ENCODE data around the gene LARP4. TPM values are rescaled to one million over a fixed set of nuclear protein-coding genes. Genes with fewer than 3 reads are reported as not detected.

LARP4 gene
- total RNA-seq, 2 experiments from 2014 or later = 32.9 to 84.1 TPM

DNA sequence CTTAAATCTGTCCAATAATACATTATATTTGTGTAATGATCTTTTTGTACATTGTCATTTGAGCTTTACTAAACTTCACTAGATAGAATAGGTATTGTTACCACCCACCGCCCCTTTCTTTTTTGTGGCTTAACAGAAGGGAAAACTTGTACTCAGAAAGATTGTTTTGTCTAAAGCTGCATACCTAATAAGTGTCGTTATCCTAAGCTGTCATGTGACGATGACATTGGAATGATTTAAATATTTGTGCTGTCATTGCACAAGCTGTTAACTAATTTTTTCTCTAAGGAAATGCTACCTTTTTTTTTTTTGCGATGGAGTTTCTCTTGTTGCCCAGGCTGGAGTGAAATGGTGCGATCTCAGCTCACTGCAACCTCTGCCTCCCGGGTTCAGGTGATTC lies 107.7 kb downstream of the LARP4 start:
- H2AFZ ChIP-seq (ENCODE audit: low read length) = no peak overlapping the region
- H3K4me2 ChIP-seq (ENCODE audit: low read length) = no peak overlapping the region
- no TSS peak for BruUV-seq (replicated peaks)
- H4K20me1 ChIP-seq (ENCODE audit: insufficient read depth, low read length) = peaks cover 14% of the 10 kb centered on the region
- no peaks in the 10 kb centered on the region for H3K36me3 ChIP-seq (ENCODE audit: insufficient read depth, low read length)
- H3K4me1 ChIP-seq (ENCODE audit: insufficient read depth, low read length, poor library complexity, severe bottlenecking) = peaks cover 11% of the 10 kb centered on the region
- H3K9me2 ChIP-seq (ENCODE audit: insufficient read depth, low read length) = no peaks in the 10 kb centered on the region
- no peak for DNase-seq (ENCODE audit: low spot score)
- no peak overlapping the region for H3K4me3 ChIP-seq (ENCODE audit: low read depth, low read length, poor library complexity, severe bottlenecking)
- no peak overlapping the region for H3K27ac ChIP-seq (ENCODE audit: low read depth, low read length, poor library complexity, severe bottlenecking)
- ChIA-PET POLR2A (interaction anchor here (0.7 to 1.5 kb wide), 7 partner anchors 10 to 480 kb away, joined by 3 to 5 read pairs (median 3); no protein-coding TSS in a partner anchor), CTCF (ENCODE audit: unreplicated experiment) (no interaction called here)
- intact Hi-C loops (cut with micrococcal nuclease; ENCODE audit: unreplicated experiment) = no loop called here
- peaks cover 38% of the 10 kb centered on the region; the same call in 1 of the 2 replicates for H3K79me2 ChIP-seq (ENCODE audit: insufficient read depth, low read depth, low read length)
- TF ChIP-seq EZH2phosphoT487 (IDR thresholded peaks at IDR 0.05; ENCODE audit: borderline replicate concordance, low read depth, low read length) = no peak
- TF ChIP-seq, protein P1, sequence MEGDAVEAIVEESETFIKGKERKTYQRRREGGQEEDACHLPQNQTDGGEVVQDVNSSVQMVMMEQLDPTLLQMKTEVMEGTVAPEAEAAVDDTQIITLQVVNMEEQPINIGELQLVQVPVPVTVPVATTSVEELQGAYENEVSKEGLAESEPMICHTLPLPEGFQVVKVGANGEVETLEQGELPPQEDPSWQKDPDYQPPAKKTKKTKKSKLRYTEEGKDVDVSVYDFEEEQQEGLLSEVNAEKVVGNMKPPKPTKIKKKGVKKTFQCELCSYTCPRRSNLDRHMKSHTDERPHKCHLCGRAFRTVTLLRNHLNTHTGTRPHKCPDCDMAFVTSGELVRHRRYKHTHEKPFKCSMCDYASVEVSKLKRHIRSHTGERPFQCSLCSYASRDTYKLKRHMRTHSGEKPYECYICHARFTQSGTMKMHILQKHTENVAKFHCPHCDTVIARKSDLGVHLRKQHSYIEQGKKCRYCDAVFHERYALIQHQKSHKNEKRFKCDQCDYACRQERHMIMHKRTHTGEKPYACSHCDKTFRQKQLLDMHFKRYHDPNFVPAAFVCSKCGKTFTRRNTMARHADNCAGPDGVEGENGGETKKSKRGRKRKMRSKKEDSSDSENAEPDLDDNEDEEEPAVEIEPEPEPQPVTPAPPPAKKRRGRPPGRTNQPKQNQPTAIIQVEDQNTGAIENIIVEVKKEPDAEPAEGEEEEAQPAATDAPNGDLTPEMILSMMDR (conservative IDR thresholded peaks at IDR 0.05; ENCODE audit: low read length) = no peak
- H3K9me3 ChIP-seq (ENCODE audit: low read length) = no peaks in the 10 kb centered on the region

DNA sequence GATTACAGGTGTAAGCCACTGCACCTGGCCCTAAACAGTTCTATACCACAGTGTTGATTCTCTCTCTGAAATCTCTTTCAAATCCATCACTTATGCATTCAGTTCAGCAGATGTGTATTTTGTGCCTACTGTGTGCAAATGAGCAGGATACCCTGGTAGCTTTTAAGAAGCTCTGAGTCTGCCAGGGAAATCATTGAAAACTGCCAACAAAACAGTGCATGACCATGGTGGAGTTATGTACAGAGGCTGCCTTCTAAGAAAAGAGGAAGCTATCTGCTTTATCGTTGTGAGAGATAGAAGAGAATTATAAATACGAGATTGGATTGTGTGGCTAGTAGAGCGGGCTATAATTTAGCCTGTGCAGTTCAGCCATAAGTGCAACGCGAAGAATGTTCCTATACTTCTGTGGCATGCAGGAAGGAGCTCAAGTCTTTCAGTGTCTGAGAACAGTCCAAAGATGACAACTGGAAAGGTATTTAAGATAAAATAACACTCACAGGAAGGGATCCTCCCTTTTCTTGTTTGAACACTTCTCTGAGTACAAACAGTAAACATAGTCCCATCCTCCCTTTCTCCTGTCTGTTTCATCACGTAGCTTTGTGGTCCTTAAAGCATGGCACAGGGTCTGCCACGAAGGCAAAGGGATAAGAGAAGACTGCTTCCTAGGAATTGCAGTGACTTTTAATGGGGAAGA lies 108.4 kb downstream of the LARP4 start:
- no TSS peak for BruUV-seq (replicated peaks)
- H3K4me2 ChIP-seq (ENCODE audit: low read length) = no peak overlapping the region
- H3K79me2 ChIP-seq (ENCODE audit: insufficient read depth, low read depth, low read length) = peaks cover 38% of the 10 kb centered on the region; the same call in 1 of the 2 replicates
- H3K36me3 ChIP-seq (ENCODE audit: insufficient read depth, low read length) = no peaks in the 10 kb centered on the region
- POLR2A ChIA-PET = interaction anchor here (0.5 to 1.1 kb wide), 5 partner anchors 9 to 265 kb away, joined by 3 to 6 read pairs (median 4); no protein-coding TSS in a partner anchor
- H2AFZ ChIP-seq (ENCODE audit: low read length) = no peak overlapping the region
- no peaks in the 10 kb centered on the region for H3K9me3 ChIP-seq (ENCODE audit: low read length)
- no peak for DNase-seq (ENCODE audit: low spot score)
- CTCF ChIA-PET (ENCODE audit: unreplicated experiment) = no interaction called here
- H3K27ac ChIP-seq (ENCODE audit: low read depth, low read length, poor library complexity, severe bottlenecking) = no peak overlapping the region
- H3K4me1 ChIP-seq (ENCODE audit: insufficient read depth, low read length, poor library complexity, severe bottlenecking) = peaks cover 11% of the 10 kb centered on the region
- intact Hi-C loops (cut with micrococcal nuclease; ENCODE audit: unreplicated experiment) = no loop called here
- no peak overlapping the region for H3K4me3 ChIP-seq (ENCODE audit: low read depth, low read length, poor library complexity, severe bottlenecking)
- TF ChIP-seq, protein P1 (conservative IDR thresholded peaks at IDR 0.05; ENCODE audit: low read length) = no peak
- TF ChIP-seq EZH2phosphoT487 (IDR thresholded peaks at IDR 0.05; ENCODE audit: borderline replicate concordance, low read depth, low read length) = no peak
- H4K20me1 ChIP-seq (ENCODE audit: insufficient read depth, low read length) = peaks cover 14% of the 10 kb centered on the region
- no peaks in the 10 kb centered on the region for H3K9me2 ChIP-seq (ENCODE audit: insufficient read depth, low read length)
